ENCODE measurements around the gene NPPC.
"Not testable (repeated sequence)": the region's sequence is repeated elsewhere in the genome, so short reads cannot be mapped to it uniquely, and the experiment has no call there.

NPPC gene

GRCh38 chr2:231883468-231883881, 42.7 kb downstream of the NPPC start:
- DNase-seq, result no peak

- no peak for DNase-seq
These were observed 43.5 kb downstream of the NPPC start for GRCh38 chr2:231882646-231883045.

- DNase-seq, result not testable (repeated sequence)
These were observed 45.8 kb downstream of the NPPC start for GRCh38 chr2:231880371-231880770.

DNA sequence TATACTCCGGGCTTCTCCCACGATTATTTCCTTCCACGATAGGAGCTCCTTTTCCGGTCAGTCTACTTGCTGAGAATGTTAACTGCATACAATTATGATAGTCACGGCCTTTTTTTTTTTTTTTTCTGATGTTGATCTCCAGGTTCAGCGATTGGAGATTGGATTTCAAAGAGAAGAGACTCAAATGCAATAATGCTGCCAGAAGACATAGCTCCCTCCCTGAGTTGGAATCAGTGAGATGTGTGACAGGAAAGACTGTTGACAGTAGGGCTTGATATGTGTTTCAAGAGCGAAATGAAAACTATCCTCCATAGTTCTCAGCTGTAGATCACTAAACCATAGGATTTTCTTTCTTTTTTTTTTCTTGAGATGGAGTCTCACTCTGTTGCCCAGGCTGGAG, 47.0 kb downstream of the NPPC start:
- no peak for DNase-seq

GRCh38 chr2:231877533-231878456, 48.4 kb downstream of the NPPC start:
- no peak for DNase-seq

DNA sequence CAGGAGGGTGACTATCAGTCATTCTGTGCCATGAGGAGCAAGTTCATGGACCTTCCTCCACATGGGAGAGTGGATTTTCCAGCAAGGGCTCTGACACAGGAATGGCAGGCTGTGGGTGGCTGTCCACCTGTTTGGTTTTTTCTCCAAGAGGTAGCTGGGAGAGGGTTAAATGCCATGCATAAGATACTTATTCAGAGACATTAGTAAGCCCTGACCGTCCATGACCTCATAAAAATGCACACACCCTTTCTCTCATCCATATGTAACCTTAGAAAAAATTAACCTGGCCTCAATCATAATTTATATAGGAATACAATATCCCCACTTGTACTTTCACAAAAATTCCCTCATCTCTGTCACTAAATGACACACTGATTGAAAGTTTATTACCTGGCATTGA, 51.3 kb downstream of the NPPC start:
- DNase-seq, result no peak

All from GOT3 (cell line).